ENCODE data around the gene OASL. TPM values are rescaled to one million over a fixed set of nuclear protein-coding genes. Genes with fewer than 3 reads are reported as not detected.

OASL gene
- total RNA-seq, 4 donors from 2014 or later, result 0.11 to 0.36 (median 0.19) TPM

DNA sequence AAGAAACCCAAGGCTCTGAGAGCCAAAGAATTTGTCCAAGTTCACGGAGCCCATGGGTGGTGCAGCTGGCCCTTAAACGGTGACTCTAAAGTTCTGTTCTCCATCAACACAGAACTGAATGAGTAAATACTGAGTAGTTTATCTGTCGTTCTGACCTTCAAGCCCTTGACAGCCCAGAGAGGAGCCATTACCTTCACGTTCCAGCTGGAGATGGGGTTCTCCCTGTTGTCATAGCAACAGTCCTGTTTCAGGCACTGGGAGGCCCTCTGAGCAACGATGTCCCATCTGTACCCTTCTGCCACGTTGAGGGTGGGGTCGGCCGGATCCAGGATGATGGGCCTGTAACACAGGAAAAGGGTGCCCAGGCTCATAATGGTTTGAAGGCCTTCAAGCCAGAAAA lies 15.2 kb downstream of the OASL start:
- no peak for DNase-seq
- intact Hi-C loops (cut with DNase I; ENCODE audit: low total_unique reads) (no loop called here), in situ Hi-C loops (cut with MboI; ENCODE audit: low sequenced_read_pairs in 4 of 4) (no loop called here)
- Histone ChIP-seq H3K36me3 (no peaks in the 10 kb centered on the region), H3K4me1 (no peaks in the 10 kb centered on the region), H3K27ac (no peak overlapping the region), H3K4me3 (no peak overlapping the region), H3K9me3 (no peaks in the 10 kb centered on the region), H3K27me3 (no peaks in the 10 kb centered on the region)
- TF ChIP-seq, protein P1, sequence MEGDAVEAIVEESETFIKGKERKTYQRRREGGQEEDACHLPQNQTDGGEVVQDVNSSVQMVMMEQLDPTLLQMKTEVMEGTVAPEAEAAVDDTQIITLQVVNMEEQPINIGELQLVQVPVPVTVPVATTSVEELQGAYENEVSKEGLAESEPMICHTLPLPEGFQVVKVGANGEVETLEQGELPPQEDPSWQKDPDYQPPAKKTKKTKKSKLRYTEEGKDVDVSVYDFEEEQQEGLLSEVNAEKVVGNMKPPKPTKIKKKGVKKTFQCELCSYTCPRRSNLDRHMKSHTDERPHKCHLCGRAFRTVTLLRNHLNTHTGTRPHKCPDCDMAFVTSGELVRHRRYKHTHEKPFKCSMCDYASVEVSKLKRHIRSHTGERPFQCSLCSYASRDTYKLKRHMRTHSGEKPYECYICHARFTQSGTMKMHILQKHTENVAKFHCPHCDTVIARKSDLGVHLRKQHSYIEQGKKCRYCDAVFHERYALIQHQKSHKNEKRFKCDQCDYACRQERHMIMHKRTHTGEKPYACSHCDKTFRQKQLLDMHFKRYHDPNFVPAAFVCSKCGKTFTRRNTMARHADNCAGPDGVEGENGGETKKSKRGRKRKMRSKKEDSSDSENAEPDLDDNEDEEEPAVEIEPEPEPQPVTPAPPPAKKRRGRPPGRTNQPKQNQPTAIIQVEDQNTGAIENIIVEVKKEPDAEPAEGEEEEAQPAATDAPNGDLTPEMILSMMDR (IDR thresholded peaks at IDR 0.05 in 4 of 5, conservative IDR thresholded peaks at IDR 0.05 in 1 of 5), result no peak
- no peak for TF ChIP-seq POLR2A (IDR thresholded peaks at IDR 0.05)
- ATAC-seq, result no peak

DNA sequence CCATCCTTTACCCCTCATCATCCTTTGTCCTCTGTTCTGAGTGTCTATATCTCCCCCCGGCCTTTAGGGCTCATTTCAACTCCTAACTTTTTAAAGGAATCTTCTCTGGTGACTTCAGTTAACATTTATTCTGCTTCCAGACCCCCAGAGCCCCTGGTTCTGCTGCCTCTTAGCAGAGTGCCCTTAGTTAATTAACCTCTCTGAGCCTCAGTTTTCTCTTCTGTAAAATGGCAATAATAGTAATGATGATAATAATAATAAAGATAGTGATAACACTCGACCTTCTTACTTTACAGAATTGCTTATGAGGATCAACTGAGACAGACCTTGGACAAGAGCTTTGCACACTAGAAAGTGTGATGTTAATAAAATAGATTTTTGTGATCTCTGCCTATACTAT lies 16.3 kb downstream of the OASL start:
- DNase-seq, result no peak
- no peak for TF ChIP-seq POLR2A (IDR thresholded peaks at IDR 0.05)
- TF ChIP-seq, protein P1 (IDR thresholded peaks at IDR 0.05 in 4 of 5, conservative IDR thresholded peaks at IDR 0.05 in 1 of 5), result no peak
- Histone ChIP-seq H3K36me3 (no peaks in the 10 kb centered on the region), H3K4me3 (no peak overlapping the region), H3K27me3 (no peaks in the 10 kb centered on the region), H3K4me1 (no peaks in the 10 kb centered on the region), H3K27ac (no peak overlapping the region), H3K9me3 (no peaks in the 10 kb centered on the region)
- in situ Hi-C loops (cut with MboI; ENCODE audit: low sequenced_read_pairs in 4 of 4) (no loop called here), intact Hi-C loops (cut with DNase I; ENCODE audit: low total_unique reads) (no loop called here)
- no peak for ATAC-seq

DNA sequence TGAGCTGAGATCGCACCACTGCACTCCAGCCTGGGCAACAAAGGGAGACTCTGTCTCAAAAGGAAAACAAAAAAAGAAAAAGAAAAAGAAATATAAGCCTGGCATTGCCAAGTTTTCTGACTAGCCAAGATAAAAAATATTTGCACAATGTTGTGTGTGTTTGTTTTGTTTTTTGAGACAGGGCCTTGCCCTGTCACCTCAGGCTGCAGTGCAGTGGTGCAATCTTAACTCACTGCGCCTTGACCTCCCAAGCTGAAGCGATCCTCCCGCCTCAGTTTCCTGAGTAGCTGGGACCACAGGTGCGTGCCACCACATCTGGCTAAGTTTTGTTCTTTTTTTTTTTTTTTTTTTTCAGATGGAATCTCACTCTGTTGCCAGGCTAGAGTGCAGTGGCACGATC lies 17.3 kb downstream of the OASL start:
- no peaks in the 10 kb centered on the region for H3K36me3 ChIP-seq
- ATAC-seq, result no peak
- intact Hi-C loops (cut with DNase I; ENCODE audit: low total_unique reads) (no loop called here), in situ Hi-C loops (cut with MboI; ENCODE audit: low sequenced_read_pairs in 4 of 4) (no loop called here)
- no peaks in the 10 kb centered on the region for H3K27me3 ChIP-seq
- no peaks in the 10 kb centered on the region for H3K9me3 ChIP-seq
- H3K27ac ChIP-seq, result no peak overlapping the region
- no peak for DNase-seq
- no peak for TF ChIP-seq POLR2A (IDR thresholded peaks at IDR 0.05)
- H3K4me3 ChIP-seq, result no peak overlapping the region
- no peaks in the 10 kb centered on the region for H3K4me1 ChIP-seq

DNA sequence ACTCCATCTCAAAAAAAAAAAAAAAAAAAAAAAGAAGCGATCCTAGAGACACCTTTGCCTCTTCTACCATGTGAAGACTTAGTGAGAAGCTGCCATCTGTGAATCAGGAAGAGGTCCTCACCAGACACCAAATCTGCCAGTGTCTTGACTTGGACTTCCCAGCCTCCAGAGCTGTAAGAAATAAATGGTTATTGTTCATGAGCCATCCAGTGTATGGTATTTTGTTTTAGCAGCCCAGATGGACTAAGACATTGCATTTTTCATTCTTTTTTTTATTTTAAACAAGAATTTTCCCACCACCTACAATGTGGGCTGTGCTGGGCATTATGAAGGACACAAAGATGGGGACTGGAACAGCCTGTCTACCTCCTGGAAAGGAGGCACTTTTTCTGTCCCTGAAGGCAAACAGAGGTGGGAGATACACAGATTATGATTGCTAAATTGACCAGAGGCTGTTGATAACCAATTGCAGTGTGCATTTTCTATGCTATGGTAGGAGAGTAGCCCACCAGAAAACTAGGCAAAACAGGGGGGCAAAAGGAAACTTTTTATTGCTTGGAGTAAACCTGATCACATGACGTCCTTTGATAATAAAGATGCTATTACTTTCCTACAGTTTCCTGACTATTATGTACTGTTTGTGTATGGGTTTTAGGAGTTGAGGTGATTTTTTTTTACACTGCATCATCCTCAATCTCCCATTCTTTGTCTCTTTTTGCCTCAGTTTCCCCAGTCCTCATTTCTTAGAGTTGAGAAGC lies 20.0 kb downstream of the OASL start:
- no peak overlapping the region for H3K4me3 ChIP-seq
- no peaks in the 10 kb centered on the region for H3K36me3 ChIP-seq
- TF ChIP-seq, protein P1 (IDR thresholded peaks at IDR 0.05 in 4 of 5, conservative IDR thresholded peaks at IDR 0.05 in 1 of 5), result no peak
- no peak for TF ChIP-seq POLR2A (IDR thresholded peaks at IDR 0.05)
- in situ Hi-C loops (cut with MboI; ENCODE audit: low sequenced_read_pairs in 4 of 4) (no loop called here), intact Hi-C loops (cut with DNase I; ENCODE audit: low total_unique reads) (loop anchor here (5.0 to 10.0 kb wide), 2 partner anchors 437 to 704 kb away; partner anchors contain the start of gene POP5)
- no peak overlapping the region for H3K27ac ChIP-seq
- DNase-seq, result no peak
- H3K9me3 ChIP-seq, result no peaks in the 10 kb centered on the region
- no peaks in the 10 kb centered on the region for H3K27me3 ChIP-seq
- no peak for ATAC-seq
- peaks cover 9 to 10% of the 10 kb centered on the region in 2 donors for H3K4me1 ChIP-seq

DNA sequence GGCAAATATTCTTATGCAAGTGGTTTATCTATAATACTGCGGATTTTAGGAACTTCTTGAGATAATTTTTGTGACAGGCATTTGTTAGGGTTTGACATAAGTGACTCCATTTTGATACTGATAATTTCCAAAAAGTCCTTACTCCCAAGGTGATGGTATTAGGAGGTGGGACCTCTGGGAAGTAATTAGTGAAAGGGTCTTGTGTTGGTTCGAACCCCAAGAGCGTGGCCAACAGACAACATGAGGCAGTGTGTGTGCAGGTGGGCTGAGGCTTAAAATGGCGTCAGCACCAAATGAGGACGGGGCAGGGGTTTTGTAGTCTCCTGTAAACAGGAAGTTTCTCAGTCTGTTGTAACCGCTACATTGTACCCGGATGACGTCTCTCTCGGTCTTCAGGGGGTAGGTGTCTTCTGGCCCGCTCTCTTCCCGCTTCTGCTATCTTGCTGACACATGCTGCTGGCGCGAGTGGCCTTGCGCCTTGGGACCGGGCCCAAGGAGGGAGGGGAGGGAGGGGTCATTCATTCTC lies 21.0 kb downstream of the OASL start:
- intact Hi-C loops (cut with DNase I; ENCODE audit: low total_unique reads) (loop anchor here (2.0 to 10.0 kb wide), 3 partner anchors 436 to 703 kb away; partner anchors contain the start of genes COX6A1 and POP5), in situ Hi-C loops (cut with MboI; ENCODE audit: low sequenced_read_pairs in 4 of 4) (no loop called here)
- no peak for TF ChIP-seq POLR2A (IDR thresholded peaks at IDR 0.05)
- TF ChIP-seq, protein P1 (IDR thresholded peaks at IDR 0.05 in 4 of 5, conservative IDR thresholded peaks at IDR 0.05 in 1 of 5), result no peak
- Histone ChIP-seq H3K4me1 (peaks cover 9 to 10% of the 10 kb centered on the region in 2 donors), H3K36me3 (no peaks in the 10 kb centered on the region), H3K4me3 (no peak overlapping the region), H3K27ac (no peak overlapping the region), H3K9me3 (no peaks in the 10 kb centered on the region), H3K27me3 (no peaks in the 10 kb centered on the region)
- DNase-seq, result no peak
- no peak for ATAC-seq
